HG03442 (cell line): ENCODE results near the gene LPP.

Source experiments
- ATAC-seq: cut with Tn5 transposase; IDR thresholded peaks from one replicate; pipeline ENCODE4 v1.9.1; 2021; ENCODE audit warnings: mild to moderate bottlenecking, moderate library complexity; ENCODE audit not compliant: unreplicated experiment

The LPP gene

GRCh38 chr3:188571531-188572095, 417.7 kb downstream of the LPP start:
- no peak for ATAC-seq

GRCh38 chr3:188573291-188573940, 419.5 kb downstream of the LPP start:
- no peak for ATAC-seq

GRCh38 chr3:188573956-188574355, 420.0 kb downstream of the LPP start:
- ATAC-seq: no peak

GRCh38 chr3:188574885-188575284, 420.9 kb downstream of the LPP start:
- no peak for ATAC-seq

GRCh38 chr3:188575501-188575900, 421.5 kb downstream of the LPP start:
- ATAC-seq: no peak

DNA sequence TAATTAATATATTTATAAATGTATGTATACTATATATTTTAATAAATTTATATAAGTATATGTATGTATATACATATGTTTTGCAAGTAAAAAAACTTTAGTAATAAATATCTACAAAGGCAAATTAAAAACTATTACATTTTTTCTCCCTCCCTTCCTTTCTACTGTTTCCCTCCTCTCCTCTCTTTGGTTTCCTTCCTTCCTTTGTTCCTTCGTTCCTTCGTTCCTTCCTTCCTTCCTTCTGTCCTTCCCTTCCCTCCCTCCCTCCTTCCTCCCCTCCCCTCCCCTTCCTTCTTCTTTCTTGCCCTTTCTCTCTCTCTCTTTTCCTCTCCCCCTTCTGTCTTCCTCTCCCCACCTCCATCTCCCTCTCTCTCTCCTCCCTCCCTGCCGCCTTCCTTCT, 423.6 kb downstream of the LPP start:
- ATAC-seq: no peak

DNA sequence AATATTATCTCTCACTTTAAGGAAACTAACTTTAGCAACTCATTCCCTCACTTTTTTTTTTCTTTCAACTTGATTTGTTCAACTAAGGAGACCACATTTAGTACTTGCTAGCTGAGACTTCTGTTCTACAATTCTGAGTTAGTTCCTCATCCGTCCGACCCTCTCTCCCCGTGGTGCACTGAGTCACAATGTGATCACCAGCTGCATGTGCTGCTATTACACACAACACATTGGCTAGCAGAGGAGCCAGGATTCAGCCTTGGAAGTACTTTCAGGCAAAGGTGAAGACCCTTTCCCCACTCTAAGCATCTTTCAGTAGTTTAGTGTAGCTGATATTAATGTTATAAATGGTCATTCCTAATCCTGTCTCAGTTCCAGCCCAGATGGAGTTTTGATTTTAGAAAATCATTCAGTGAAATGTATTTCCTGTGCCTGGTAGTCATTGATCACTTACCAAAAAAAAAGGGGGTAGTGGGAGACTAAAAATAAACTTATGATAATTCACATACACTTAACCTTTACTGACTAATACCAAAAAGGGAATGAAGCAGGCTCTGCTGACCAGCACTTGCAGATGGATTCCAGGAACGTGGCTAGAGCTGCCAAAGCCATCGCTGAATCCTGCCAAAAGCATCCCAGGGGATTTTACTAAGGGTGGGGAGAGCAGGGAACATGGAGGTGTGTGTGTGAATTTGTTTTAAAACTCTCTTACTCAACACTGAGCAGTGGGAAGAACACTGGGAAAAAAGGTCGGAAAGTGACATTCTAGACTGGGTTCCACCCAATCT, 424.8 kb downstream of the LPP start:
- no peak for ATAC-seq

DNA sequence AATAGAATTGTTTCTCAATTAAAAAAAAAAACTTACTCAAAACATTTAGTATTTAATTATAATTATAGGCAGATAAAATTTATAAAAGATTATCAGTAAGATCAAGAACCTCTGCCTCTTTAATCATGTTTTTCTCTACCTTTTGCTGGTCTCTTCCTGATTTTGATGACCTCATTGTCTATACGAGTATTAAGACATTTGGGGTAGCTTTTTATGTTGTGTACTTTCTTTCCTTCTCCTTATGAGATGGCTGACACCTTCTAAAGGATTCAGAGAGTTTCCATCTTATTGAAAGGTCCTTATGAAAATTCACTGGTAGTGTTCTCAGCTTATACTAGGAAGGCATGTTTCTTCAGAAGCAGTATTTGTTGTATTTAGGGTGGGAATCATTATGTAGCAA, 426.3 kb downstream of the LPP start:
- ATAC-seq: no peak

GRCh38 chr3:188580659-188581058, 426.7 kb downstream of the LPP start:
- ATAC-seq: no peak

DNA sequence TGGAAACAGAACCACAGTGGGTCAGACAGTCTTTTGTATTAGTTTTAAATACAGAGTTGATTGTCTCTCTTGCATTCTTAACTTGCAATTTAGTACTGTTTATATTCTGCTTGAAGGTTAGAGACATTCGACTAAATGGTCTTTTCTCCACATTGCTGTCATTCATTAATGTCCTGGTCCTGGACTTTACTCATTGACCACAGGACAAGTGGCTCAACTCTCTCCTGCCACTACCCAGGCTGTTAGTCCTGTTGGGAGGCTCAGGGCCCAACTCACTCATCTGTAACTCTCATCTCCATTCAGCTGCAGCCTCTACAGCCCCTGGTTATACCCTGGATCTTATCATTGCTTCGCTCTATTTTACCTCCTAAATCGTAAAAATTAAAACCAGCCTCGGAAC, 427.4 kb downstream of the LPP start:
- ATAC-seq: no peak

DNA sequence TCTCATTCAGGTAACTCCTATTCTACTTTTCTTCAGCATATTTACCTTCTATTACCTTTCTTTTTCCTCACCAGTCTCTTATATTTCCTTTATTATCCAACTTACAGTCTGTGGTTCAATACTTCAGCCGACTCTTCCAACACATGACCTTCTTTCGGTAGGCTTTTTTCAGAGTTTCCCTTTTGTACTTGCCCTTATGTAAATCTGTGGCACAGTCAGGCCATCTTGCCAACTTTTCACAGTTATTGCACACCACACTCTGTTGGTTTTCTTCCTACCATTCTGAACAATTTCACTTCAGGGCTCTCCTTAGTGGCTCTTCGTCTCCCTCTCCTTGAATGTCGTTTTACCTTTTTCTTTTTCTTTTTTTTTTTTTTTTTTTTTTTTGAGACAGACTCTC, 427.8 kb downstream of the LPP start:
- no peak for ATAC-seq

- ATAC-seq: no peak
These were observed 429.6 kb downstream of the LPP start for GRCh38 chr3:188583341-188584161.

DNA sequence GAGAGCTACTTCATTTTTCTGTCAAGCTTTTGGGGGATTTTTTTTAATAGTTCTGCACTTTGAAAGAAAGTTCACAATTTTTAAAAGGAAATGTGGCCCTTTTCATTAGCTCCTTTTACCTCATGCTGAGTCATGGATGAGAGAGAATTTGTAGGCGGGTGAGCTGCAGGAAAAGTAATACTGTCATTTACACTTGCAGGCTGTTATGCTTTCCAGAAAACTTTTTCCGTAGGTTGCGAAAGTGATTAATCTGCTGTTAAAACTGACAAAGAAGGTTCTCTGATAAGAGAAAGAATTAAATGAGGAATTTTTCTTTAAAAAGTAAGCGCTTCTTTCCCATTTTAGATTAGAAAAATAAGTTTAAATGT, 430.2 kb downstream of the LPP start:
- ATAC-seq: no peak

DNA sequence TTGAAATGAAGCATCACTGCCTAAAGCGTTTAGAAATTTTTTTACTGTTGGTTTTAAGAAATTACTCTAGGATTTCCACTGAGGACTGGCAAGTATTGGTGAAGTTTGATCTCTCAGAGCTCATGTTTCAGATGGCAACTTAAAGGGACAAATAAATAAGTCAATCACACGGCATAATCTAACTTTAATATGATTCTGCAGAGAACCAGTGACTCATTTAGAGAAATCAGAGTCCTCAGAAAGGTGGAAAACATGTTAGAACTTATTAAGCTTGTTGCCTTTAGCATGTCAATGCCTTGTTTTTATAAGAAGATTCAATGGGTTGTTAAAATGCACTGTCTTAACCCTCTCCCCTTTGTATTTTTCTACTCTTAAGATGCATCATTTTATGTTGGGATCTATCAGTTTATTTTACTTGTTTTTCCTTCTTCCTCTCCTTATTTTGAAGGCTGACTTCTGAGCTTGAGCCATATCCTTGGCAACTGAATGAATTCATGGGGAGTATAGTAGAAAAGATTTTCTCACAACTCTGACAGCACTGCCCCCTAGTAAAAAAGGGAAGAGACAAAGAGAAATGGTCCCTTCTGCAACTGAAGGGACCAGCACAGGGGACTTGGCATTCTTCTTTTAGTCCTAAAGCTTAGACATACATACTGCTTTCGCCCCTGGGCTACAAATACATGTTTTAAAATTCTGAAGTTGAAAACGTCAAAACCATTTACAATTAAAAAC, 431.2 kb downstream of the LPP start:
- ATAC-seq: no peak

- ATAC-seq: no peak
These were observed 435.1 kb downstream of the LPP start for GRCh38 chr3:188589071-188589470.

DNA sequence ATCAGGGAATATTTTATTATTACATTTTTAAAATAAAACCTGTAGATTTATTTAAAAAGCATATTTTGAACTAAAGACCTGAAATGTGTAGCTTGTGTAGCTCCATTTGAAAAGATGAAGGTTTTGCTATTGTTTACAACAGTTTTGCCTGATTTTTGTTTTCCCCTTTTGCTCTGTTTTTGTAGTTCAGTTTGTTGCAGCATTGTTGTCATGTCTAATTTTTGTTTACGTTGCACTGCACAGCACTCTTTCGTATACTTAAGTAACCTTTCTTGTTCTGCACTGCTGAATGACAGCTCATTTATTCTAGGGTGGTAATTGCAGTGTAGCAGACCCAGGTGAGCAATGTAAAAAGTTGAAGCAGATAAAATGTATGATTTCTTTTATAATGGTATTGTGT, 435.8 kb downstream of the LPP start:
- ATAC-seq: no peak

GRCh38 chr3:188590557-188590956, 436.6 kb downstream of the LPP start:
- no peak for ATAC-seq

DNA sequence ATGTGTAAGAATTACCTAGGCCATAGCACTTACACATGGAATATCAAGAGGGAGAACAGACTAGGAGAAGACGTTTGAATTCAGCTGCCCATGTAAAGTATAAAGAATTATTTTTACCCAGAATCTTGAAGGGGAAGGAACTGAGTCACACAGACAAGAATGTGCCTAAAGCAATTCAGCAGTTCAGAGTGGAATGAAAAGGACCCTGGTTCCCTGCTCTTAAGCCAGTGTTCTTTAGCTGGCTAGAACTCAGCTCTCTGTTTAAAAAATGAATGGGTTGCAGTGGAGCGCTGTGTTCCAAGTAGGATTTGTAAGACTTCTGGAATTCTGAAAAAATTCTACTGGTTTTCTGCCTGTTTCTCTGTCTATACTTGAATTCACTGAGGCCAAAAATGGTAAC, 440.2 kb downstream of the LPP start:
- no peak for ATAC-seq

DNA sequence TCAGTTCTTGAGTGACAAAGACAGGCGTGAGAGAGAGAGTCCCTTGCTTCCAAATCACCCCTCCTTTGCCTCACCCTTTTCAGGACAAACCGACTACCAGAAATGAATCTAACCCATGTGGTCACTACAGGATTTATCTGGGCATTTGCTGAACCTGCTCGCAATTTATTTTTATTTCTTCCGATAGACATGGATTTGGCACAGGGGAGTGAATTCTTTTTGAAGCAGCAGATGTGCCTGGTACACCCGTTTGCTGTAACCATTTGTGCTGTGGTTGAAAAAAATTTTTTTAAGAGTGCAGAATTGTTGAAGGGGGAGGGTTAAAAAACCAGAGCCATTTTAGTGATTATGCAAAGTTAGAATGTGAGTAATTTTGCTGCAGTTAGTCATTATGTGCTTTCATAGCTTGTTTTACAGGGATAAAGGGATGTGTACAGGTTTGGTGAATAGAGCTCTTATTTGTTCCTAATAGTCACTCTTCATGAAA, 442.0 kb downstream of the LPP start:
- no peak for ATAC-seq

- no peak for ATAC-seq
These were observed 444.9 kb downstream of the LPP start for GRCh38 chr3:188598894-188599293.

GRCh38 chr3:188602111-188602510, 448.2 kb downstream of the LPP start:
- ATAC-seq: no peak
